ENCODE results near the gene DCDC2C. TPM values are rescaled to one million over a fixed set of nuclear protein-coding genes. Genes with fewer than 3 reads are reported as not detected.

DCDC2C gene
- total RNA-seq, 1 donor from 2014 or later = not detected

- no peak overlapping the region for H3K4me3 ChIP-seq (ENCODE audit: low read depth, low read length)
- no peak for DNase-seq (ENCODE audit: low read depth)
- TF ChIP-seq, protein P1, sequence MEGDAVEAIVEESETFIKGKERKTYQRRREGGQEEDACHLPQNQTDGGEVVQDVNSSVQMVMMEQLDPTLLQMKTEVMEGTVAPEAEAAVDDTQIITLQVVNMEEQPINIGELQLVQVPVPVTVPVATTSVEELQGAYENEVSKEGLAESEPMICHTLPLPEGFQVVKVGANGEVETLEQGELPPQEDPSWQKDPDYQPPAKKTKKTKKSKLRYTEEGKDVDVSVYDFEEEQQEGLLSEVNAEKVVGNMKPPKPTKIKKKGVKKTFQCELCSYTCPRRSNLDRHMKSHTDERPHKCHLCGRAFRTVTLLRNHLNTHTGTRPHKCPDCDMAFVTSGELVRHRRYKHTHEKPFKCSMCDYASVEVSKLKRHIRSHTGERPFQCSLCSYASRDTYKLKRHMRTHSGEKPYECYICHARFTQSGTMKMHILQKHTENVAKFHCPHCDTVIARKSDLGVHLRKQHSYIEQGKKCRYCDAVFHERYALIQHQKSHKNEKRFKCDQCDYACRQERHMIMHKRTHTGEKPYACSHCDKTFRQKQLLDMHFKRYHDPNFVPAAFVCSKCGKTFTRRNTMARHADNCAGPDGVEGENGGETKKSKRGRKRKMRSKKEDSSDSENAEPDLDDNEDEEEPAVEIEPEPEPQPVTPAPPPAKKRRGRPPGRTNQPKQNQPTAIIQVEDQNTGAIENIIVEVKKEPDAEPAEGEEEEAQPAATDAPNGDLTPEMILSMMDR (conservative IDR thresholded peaks at IDR 0.05; ENCODE audit: low read depth, low read length) = no peak
Observed at GRCh38 chr2:3666613-3666975, 36.8 kb upstream of the DCDC2C start.

- no peak overlapping the region for H3K4me3 ChIP-seq (ENCODE audit: low read depth, low read length)
- TF ChIP-seq, protein P1 (conservative IDR thresholded peaks at IDR 0.05; ENCODE audit: low read depth, low read length) = no peak
- DNase-seq (ENCODE audit: low read depth) = no peak
Observed at GRCh38 chr2:3667151-3667631, 36.2 kb upstream of the DCDC2C start.

GRCh38 chr2:3669656-3670055, 33.7 kb upstream of the DCDC2C start:
- no peak for DNase-seq (ENCODE audit: low read depth)
- TF ChIP-seq, protein P1 (conservative IDR thresholded peaks at IDR 0.05; ENCODE audit: low read depth, low read length) = no peak
- H3K4me3 ChIP-seq (ENCODE audit: low read depth, low read length) = no peak overlapping the region

- TF ChIP-seq, protein P1 (conservative IDR thresholded peaks at IDR 0.05; ENCODE audit: low read depth, low read length) = no peak
- no peak for DNase-seq (ENCODE audit: low read depth)
- H3K4me3 ChIP-seq (ENCODE audit: low read depth, low read length) = no peak overlapping the region
Observed at GRCh38 chr2:3670376-3670775, 33.0 kb upstream of the DCDC2C start.

GRCh38 chr2:3670941-3671340, 32.4 kb upstream of the DCDC2C start:
- TF ChIP-seq, protein P1 (conservative IDR thresholded peaks at IDR 0.05; ENCODE audit: low read depth, low read length) = no peak
- H3K4me3 ChIP-seq (ENCODE audit: low read depth, low read length) = no peak overlapping the region
- no peak for DNase-seq (ENCODE audit: low read depth)

DNA sequence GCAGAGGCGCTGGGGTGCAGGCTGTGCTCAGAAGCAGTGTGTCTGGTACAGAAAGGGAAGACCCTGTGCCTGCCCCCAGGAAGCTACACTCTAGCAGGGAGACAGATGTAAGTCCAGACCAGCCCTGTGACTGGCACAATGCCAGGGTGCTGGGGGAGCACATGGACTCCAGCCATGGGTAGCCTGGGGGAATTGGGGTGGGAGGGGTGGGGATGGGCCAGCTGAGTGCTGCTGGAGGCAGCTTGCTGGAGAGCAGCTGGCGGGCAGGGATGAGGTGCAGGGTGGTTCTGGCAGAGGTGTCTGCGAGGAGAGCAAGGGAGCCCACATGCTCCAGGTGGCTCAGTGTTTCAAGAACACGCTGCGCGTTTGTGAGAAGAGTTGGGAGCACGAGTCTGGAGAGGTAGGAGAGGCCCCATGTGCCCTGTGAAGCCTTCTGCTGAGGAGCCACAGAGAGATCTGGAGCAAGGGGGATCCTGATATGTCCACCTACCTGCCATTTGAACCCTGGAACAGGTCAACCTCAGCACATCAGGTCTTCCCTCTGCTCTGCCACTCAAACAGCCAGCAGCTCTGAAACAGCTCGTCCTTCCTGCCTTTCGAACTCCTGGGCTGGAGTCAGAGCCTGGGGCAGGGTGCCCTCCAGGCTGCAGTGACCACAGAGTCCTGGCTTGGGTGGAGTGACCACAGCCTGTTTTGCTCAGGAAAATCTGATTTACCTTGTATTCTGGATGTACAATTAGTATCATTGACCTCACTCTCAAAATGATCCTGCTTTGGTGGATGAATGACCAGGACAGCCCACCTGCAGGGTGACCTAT, 30.3 kb upstream of the DCDC2C start:
- TF ChIP-seq, protein P1 (conservative IDR thresholded peaks at IDR 0.05; ENCODE audit: low read depth, low read length) = no peak
- no peak for DNase-seq (ENCODE audit: low read depth)

More for the DNA sequence above, 30.3 kb upstream of the DCDC2C start:
- H3K4me3 ChIP-seq (ENCODE audit: low read depth, low read length) = no peak overlapping the region

Measured in epithelial cell of proximal tubule (primary cell).